ENCODE results near the gene RNU1-1.
"Not testable (repeated sequence)": the region's sequence is repeated elsewhere in the genome, so short reads cannot be mapped to it uniquely, and the experiment has no call there.

RNU1-1 gene

DNA sequence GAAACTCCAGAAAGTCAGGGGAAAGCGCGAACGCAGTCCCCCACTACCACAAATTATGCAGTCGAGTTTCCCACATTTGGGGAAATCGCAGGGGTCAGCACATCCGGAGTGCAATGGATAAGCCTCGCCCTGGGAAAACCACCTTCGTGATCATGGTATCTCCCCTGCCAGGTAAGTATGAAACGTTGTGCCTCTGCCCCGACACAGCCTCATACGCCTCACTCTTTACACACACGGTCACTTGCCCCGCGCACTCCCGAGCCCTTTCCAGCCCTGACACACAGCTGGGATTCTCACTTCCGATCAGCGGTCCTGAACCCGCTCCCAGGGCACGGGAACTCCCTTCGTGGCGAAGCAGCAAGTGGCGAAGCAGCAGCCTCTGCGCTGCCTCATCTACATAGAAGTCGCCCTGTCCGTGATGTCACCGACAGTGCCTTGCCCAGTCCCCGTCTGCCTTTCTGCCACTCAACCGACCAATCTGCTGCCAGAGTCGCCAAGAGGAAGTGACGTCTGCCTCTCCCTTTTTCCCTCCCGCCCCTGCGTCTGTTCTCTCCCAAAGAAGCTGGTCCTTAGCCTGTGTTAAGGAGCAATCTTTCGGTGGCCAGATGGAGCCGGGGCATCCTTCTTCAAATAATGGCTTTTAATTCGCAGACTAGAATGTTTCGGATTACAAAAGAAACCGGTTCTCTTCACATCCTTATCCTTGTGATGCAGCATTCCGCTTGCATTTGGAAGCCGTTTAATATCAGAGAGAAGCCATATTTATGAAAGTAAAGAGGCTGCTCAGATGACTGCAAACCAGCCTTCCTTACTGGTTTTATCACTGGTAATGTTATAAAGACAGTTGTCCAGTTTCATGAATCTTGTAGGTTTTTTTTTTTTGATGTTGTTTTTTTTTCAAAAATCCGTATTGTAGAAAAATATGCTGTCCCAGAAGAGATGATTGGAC lies at the start of gene RNU1-1:
Gene RNU1-1, minus strand, starts transcription at position 179 of the 949 bp plus-strand sequence.
- peak within 1 kb of the TSS; percentile 96 for H3K27ac ChIP-seq

DNA sequence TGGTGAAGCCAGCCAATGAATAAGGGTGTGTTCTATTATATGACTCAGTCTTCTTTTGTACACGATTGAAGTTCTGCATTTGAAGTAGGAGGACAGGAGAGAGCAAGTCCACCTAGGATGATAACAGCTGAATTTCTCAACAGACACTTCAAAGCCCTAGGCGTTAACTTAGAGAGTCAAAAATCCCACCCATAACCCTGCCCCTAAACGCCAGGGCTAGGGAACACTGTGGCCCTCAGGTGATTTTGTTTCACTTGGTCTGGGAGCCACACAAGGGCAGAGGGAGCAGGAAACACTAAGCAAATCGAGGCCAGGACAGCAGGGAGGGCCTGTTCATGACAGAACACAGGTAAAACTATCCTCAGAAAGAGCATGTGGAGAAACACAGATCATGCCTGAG lies 47.0 kb upstream of the RNU1-1 start:
- H3K27ac ChIP-seq, result not testable (repeated sequence)

DNA sequence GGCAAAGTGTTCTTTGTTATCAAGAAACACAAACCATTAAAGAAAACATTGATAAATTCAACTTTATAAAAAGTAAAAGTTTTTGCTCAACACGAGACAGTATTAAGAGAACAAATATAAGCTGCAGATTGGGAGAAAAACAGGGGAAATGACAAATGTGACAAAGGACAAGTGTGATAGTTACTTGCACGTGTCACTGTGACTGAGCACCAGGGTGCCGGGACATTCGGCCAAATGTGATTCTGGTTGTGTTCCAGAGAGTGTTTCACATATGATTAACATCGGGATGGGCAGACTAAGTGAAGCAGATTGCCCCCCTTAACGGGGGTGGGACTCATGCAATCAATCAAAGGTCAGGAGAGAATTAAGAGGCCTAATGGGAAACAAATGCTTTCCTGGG lies 46.4 kb upstream of the RNU1-1 start:
- H3K27ac ChIP-seq, result not testable (repeated sequence)

- H3K27ac ChIP-seq, result not testable (repeated sequence)
Observed at GRCh38 chr1:16559688-16560087, 45.6 kb upstream of the RNU1-1 start.

- not testable (repeated sequence) for H3K27ac ChIP-seq
Observed at GRCh38 chr1:16557034-16557433, 42.9 kb upstream of the RNU1-1 start.

DNA sequence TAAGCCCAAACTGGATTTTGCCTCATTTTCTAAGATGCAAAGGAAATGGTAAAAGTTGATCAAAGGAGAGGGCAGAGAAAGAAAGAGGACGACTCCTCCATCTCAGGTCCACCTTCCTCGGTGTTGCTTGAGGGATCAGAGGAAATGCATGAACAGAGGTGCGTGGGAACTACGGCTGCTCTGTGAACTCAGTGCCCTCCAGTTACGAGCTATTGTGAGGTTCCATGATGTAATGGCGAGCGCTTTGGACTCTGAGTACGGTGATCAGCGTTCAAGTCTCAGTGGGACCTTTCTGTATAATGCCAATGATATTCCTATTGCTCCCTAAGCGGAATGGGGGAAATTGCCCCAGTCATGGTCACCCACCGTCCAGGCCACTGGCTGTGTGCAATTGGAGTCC lies 39.2 kb upstream of the RNU1-1 start:
- H3K27ac ChIP-seq, result not testable (repeated sequence)

DNA sequence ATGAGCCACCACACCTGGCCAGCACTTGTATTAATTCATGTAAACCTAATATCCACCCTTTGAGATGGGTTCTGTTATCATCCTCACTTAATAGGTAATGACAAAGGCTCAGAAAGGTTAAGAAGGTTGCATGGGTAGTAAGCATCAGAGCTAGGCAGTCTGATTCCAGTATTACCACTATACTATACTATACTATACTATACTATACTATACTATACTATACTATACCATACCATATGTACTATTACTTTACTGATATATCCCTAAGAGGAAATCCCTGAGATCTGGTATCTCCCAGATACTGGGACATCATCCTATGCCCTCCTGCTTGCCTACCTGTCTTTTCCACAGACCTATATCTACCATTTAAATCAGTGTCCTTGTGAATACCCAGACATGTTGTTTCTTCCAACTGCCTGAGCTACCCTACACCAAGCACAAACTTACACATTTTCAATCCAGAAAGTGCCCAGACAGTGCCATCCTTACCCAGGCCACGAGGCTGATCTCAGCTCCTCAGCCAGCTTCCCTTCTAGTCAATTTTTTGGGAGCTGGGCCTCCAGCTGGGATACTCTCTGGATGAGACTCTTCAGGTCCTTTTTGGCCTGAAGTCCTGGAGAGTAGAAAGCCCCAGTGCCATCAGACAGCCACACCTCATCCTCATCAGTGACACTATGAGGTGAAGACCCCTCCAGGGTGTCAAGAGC lies 36.3 kb upstream of the RNU1-1 start:
- H3K27ac ChIP-seq, result not testable (repeated sequence)

GRCh38 chr1:16549545-16549944 lies 35.5 kb upstream of the RNU1-1 start:
- H3K27ac ChIP-seq, result not testable (repeated sequence)

DNA sequence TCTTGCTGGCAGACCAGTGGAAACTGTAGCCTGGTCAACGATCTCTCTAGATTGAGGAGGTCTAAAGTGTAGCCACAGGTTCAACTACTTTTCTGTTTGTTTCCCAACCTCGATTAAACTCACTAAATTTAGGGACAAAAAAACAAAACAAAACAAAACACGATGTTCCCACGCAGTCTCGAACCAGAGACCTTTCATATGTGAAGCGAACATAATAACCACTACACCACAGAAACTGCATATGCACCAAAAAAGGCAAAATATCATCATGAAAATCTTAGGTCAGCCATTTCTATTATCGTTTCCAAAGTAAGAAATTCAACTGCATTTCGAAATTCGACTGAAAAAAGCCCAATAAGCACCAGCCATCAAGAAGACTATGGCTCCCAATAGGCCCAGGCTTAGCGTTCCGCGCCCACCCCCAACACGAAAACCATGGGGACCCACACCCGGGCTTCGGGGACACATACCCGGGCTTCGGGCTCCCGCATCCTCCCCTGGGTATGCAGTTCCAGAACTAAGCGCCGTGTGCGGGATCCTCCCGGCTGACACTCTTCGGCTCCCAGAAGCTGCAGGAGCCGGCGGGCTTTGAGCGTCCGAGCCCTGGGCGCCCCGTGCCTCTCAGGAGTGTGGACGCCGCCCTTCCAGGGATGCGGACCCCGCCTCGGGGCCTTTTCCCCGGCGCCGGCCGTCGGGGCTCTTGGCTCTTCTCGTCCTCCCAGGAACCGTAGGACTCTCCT lies 33.6 kb upstream of the RNU1-1 start:
- not testable (repeated sequence) for H3K27ac ChIP-seq

DNA sequence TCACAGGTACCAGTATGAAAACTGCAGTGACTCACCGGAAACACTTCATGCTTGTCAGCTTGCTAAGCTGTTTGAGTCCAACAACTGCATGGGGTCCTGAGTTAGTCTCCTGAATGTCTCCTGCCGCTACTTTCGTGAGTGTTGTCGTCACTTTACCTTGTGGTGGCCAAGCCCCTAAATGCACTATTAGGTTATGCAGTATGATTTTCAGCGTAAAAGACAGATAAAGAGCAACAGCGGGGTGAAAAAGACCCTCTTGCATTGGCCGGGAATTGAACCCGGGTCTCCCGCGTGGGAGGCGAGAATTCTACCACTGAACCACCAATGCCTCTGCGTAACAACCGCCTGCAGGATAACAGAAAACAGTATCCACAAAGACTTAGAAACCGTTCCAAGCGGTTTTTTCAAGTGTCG lies 31.6 kb upstream of the RNU1-1 start:
- not testable (repeated sequence) for H3K27ac ChIP-seq

- not testable (repeated sequence) for H3K27ac ChIP-seq
Observed at GRCh38 chr1:16540421-16540893, 26.4 kb upstream of the RNU1-1 start.

DNA sequence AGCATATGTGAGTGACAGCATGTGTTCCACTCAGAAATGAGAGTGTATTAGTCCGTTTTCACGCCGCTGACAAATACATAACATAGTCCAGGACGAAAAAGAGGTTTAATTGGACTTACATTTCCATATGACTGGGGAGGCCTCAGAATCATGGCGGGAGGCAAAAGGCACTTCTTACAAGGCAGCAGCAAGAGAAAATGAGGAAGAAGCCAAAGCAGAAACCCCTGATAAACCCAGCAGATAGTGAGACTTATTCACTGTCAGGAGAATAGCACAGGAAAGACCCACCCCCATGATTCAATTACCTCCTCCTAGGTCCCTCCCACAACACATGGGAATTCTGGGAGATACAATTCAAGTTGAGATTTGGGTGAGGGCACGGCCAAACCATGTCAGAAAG lies 23.4 kb upstream of the RNU1-1 start:
- not testable (repeated sequence) for H3K27ac ChIP-seq

GRCh38 chr1:16536796-16537195 lies 22.7 kb upstream of the RNU1-1 start:
- H3K27ac ChIP-seq, result not testable (repeated sequence)

DNA sequence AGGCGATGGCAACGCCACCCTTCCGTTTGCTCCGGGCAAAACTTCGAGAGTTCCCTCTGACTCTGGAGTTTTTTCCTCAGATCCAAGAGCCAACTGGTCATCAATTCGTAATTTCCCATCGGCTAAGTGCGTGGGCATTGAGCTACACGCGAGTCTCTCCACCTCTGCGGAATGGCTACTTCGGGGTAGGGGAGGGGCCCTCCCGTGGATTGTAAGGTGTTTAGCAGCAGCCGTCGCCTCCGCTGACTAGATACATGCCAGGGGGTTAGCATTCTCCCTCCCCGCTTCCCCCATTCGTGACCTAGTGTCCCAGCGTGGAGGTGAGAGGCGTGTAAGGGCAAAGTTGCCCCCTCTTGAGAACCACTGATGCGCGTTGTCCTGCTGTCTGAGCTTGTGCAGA lies 21.8 kb upstream of the RNU1-1 start:
- not testable (repeated sequence) for H3K27ac ChIP-seq

- H3K27ac ChIP-seq, result not testable (repeated sequence)
Observed at GRCh38 chr1:16535487-16535886, 21.4 kb upstream of the RNU1-1 start.

DNA sequence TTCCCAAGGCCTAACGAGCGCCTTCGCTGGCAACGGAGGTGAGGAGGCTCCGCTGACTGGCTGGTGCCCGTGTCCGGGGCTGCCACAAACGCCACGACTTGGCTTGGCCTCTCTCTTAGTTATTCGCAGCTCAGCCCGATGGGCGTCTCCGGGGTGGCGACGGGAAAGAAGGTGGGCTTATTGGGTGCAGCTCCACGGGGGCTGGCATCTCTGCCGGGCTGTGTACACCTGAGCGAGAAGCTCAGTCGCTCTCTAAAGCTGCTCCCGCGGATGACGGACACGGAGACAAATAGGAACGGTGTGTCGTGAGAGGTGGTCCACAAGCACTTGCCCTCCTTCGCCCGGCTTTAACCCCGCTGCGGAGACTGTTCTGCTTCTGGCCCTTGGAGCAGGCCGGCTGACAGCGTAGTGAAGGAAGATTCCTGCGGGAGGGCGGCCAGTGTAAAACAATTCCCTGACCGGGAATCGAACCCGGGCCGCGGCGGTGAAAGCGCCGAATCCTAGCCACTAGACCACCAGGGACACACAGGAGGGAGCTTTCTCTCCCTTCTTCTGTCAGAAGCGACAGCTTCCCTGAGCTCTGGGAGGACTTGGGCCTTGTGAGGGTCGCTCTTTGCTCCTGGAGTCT lies 20.9 kb upstream of the RNU1-1 start:
- H3K27ac ChIP-seq, result peak overlapping the region; percentile 71

DNA sequence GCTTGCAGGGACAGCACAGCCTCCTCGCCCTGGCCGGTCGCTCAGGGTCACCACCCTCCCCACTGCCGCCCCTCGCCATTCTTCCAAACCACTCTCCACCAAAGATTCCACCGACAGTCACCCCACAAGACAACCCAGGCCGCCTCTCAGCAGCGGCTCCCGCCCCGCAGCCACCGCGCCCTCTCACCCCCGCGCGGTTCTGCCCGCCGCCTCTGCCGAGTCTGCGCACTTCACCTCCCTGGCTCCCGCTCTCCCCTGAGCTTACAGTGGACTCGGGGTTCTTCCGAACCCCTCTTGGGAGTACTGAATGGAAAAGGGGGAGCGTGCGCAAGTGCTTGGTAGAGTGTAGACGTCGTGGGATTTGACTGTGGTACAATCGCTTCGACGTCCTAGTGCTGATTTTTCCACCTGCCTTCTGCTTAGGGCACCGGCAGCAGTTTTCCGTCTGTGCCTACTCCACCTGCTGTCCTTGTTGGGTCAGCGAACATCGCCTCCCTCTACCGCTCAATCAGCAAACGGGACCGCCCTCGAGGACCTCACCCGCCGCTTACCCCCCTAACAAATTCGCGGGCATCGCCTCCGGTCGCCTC lies 20.2 kb upstream of the RNU1-1 start:
- peak overlapping the region; percentile 71 for H3K27ac ChIP-seq

GRCh38 chr1:16532235-16532991 lies 18.3 kb upstream of the RNU1-1 start:
- H3K27ac ChIP-seq, result not testable (repeated sequence)

- H3K27ac ChIP-seq, result not testable (repeated sequence)
Observed at GRCh38 chr1:16528338-16528737, 14.3 kb upstream of the RNU1-1 start.

DNA sequence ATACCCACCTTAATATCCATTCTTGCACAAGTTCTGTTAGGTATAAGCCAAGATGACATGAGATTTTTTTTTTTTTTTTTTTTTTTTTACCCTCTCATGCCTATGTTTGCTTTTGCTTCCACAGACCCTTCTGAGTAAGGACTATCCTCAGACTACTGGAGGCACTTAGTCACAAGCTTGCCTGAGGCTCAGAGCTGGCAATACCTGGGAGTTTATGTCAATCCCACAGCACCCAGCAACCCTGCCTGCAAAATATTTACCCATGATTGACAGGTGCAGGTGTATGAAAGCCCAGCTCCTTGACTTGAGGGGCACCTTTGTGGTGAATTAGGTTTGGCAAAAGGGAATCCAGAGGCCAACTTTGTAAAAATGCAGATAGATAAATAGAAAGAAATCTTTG lies 11.7 kb upstream of the RNU1-1 start:
- not testable (repeated sequence) for H3K27ac ChIP-seq

- H3K27ac ChIP-seq, result not testable (repeated sequence)
Observed at GRCh38 chr1:16521679-16522078, 7.6 kb upstream of the RNU1-1 start.

All from 22Rv1 (cell line).